CD4-positive, alpha-beta T cell (primary cell): ENCODE results near the gene VIPR1. TPM values are rescaled to one million over a fixed set of nuclear protein-coding genes. Genes with fewer than 3 reads are reported as not detected.

Experiments
- ATAC-seq: fragments of 200-7000 bp; cut with Tn5 transposase; one replicate; pipeline ENCODE4 v1.10.0; 2022; ENCODE audit warnings: mild to moderate bottlenecking; ENCODE audit not compliant: poor library complexity
- CTCF ChIA-PET: fragments of 350-600 bp; sonication (Branson Sonifier 250); formaldehyde crosslinking; loops from one replicate; lab custom pipeline; 2021; ENCODE audit warnings: antibody characterized with exemption, inconsistent platforms; lab: Charles Lee
- POLR2A ChIA-PET: fragments of 350-600 bp; sonication (Branson Sonifier 250); formaldehyde crosslinking; loops from one replicate; lab custom pipeline; 2021; ENCODE audit warnings: antibody characterized with exemption, inconsistent platforms; lab: Charles Lee
- DNase-seq, 14 experiments: peaks; one replicate each; pipeline ENCODE4 v3.0.0-alpha.2; 2013 to 2020; ENCODE audit warnings: mixed read lengths in 2 of 14
- H3K27ac ChIP-seq, 2 donors: one replicate each; pipeline versions ENCODE4 v1.5.1 to v1.7.0; 2013; ENCODE audit warnings: low read length in 2 of 2, low read depth in 1 of 2, mild to moderate bottlenecking in 1 of 2
- H3K27me3 ChIP-seq, 2 experiments: 1 replicate in 1 of 2; 2 replicates in 1 of 2; pipeline versions ENCODE4 v1.6.1 to v1.7.0; 2013; ENCODE audit warnings: low read length in 2 of 2, control low read depth in 1 of 2, mild to moderate bottlenecking in 1 of 2, moderate library complexity in 1 of 2; ENCODE audit not compliant: insufficient read depth in 2 of 2, control insufficient read depth in 1 of 2
- H3K36me3 ChIP-seq: one replicate; pipeline ENCODE4 v1.6.1; 2013; ENCODE audit warnings: low read length, control low read depth; ENCODE audit not compliant: insufficient read depth
- H3K4me1 ChIP-seq: one replicate; pipeline ENCODE4 v1.6.1; 2013; ENCODE audit warnings: low read length, control low read depth; ENCODE audit not compliant: insufficient read depth
- H3K4me3 ChIP-seq: one replicate; pipeline ENCODE4 v1.5.1; 2013; ENCODE audit warnings: mild to moderate bottlenecking, low read length, moderate library complexity
- H3K9me3 ChIP-seq, 2 experiments: 1 replicate in 1 of 2; 2 replicates in 1 of 2; pipeline versions ENCODE4 v1.6.1 to v1.7.0; 2013; ENCODE audit warnings: low read length in 2 of 2, mild to moderate bottlenecking in 2 of 2, control low read depth in 1 of 2, moderate library complexity in 1 of 2; ENCODE audit not compliant: control insufficient read depth in 1 of 2, insufficient read depth in 1 of 2
- H3K27ac Mint-ChIP-seq: one replicate; pipeline ENCODE4 v1.8.0; 2020; ENCODE audit warnings: mixed read lengths
- H3K27me3 Mint-ChIP-seq: one replicate; pipeline ENCODE4 v1.8.0; 2021; ENCODE audit warnings: mixed read lengths
- H3K36me3 Mint-ChIP-seq: one replicate; pipeline ENCODE4 v1.8.0; 2021; ENCODE audit warnings: low read depth, mixed read lengths
- H3K4me1 Mint-ChIP-seq: one replicate; pipeline ENCODE4 v1.8.0; 2021; ENCODE audit warnings: low read depth, mixed read lengths
- H3K4me3 Mint-ChIP-seq: one replicate; pipeline ENCODE4 v1.8.0; 2020; ENCODE audit warnings: mild to moderate bottlenecking, mixed read lengths
- H3K9me3 Mint-ChIP-seq: one replicate; pipeline ENCODE4 v1.8.0; 2020; ENCODE audit warnings: mixed read lengths
- CTCF ChIP-seq: fragments of 200-600 bp; IDR thresholded peaks from one replicate; pipeline ENCODE4 v1.8.0; 2022; ENCODE audit warnings: antibody characterized with exemption, mild to moderate bottlenecking
- intact Hi-C, 2 experiments: fragments of 100-400 bp; cut with DNase I in 1 of 2; cut with micrococcal nuclease in 1 of 2; formaldehyde crosslinking; loops; one replicate each; pipeline versions ENCODE4 v1.15.1 to v1.9.0; 2023 to 2025; cut with DNase I, micrococcal nuclease
- total RNA-seq, 174 experiments: library from RNA in 2 of 174; stranded (reverse) in 2 of 174; gene quantifications; one replicate each; pipeline ENCODE4 v1.2.3 and lab custom pipeline; 2021 to 2026

Gene VIPR1
- total RNA-seq, 2 experiments from 2014 or later, result 66.8 to 67.6 TPM

- DNase-seq (no peak), ATAC-seq (no peak)
- Histone ChIP-seq H3K27ac (no peak overlapping the region), H3K9me3 (no peaks in the 10 kb centered on the region), H3K27me3 (no peaks in the 10 kb centered on the region), H3K4me3 (no peak overlapping the region), H3K4me1 (peaks cover 8% of the 10 kb centered on the region), H3K36me3 (peaks cover 11% of the 10 kb centered on the region)
- Mint-ChIP-seq H3K9me3 (no peaks in the 10 kb centered on the region), H3K4me3 (no peak overlapping the region), H3K27ac (no peak overlapping the region), H3K36me3 (peaks cover 36% of the 10 kb centered on the region), H3K4me1 (peaks cover 8% of the 10 kb centered on the region), H3K27me3 (no peaks in the 10 kb centered on the region)
- ChIA-PET CTCF (interaction anchor here (0.7 to 4.9 kb wide), 7 partner anchors 15 to 66 kb away, joined by 3 to 31 read pairs (median 4); partner anchors contain the start of gene VIPR1), POLR2A (interaction anchor here (1.8 kb wide), 1 partner anchor 44 kb away, joined by 10 read pairs; the partner anchor contains the start of gene VIPR1)
- intact Hi-C loops, result loop anchor here (1.0 to 5.0 kb wide), 2 partner anchors 299 kb away; no protein-coding TSS in a partner anchor
- TF ChIP-seq CTCF, result no peak
Measured at GRCh38 chr3:42546691-42547213, 44.3 kb downstream of the VIPR1 start.

- DNase-seq (peak; percentile 44 to 83 (median 64)), ATAC-seq (peak; percentile 79)
- CTCF ChIA-PET, result interaction anchor here (0.7 to 4.9 kb wide), 8 partner anchors 11 to 66 kb away, joined by 3 to 31 read pairs (median 4); partner anchors contain the start of gene VIPR1
- Histone ChIP-seq H3K9me3 (no peaks in the 10 kb centered on the region), H3K4me3 (no peak overlapping the region), H3K36me3 (peaks cover 11% of the 10 kb centered on the region), H3K4me1 (peaks cover 8% of the 10 kb centered on the region), H3K27ac (no peak overlapping the region), H3K27me3 (no peaks in the 10 kb centered on the region)
- TF ChIP-seq CTCF, result peak; percentile 98
- intact Hi-C loops, result loop anchor here (1.0 to 5.0 kb wide), 2 partner anchors 300 kb away; no protein-coding TSS in a partner anchor
- peaks cover 8% of the 10 kb centered on the region for H3K4me1 Mint-ChIP-seq
- no peaks in the 10 kb centered on the region for H3K9me3 Mint-ChIP-seq
- no peak overlapping the region for H3K4me3 Mint-ChIP-seq
- POLR2A ChIA-PET, result interaction anchor here (1.8 kb wide), 1 partner anchor 45 kb away, joined by 10 read pairs; the partner anchor contains the start of gene VIPR1
- peaks cover 42% of the 10 kb centered on the region for H3K36me3 Mint-ChIP-seq
- H3K27me3 Mint-ChIP-seq, result no peaks in the 10 kb centered on the region
- H3K27ac Mint-ChIP-seq, result no peak overlapping the region
Measured at GRCh38 chr3:42547401-42547945, 45.0 kb downstream of the VIPR1 start.

DNA sequence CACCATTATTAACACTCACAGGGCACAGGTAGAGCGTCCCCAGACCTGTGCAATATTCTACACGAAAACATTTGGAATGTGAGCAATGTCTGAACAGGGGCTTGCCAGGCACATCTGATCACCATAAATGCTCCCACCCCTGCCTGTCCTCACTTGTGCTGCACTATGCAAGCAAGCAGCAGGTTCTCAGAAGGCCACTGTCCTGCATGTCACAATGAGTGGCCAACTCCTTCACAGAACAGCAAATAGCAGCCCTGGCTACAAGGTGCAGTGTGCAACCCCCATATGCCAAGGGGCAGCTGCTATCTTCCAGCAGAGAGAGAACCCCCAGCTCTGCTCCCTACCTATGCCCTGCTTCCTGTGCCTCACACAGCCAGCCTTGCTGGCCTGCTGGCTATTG lies 46.7 kb downstream of the VIPR1 start:
- H3K27me3 Mint-ChIP-seq, result no peaks in the 10 kb centered on the region
- H3K9me3 ChIP-seq, result no peaks in the 10 kb centered on the region
- peaks cover 26% of the 10 kb centered on the region for H3K36me3 ChIP-seq
- H3K27ac ChIP-seq, result no peak overlapping the region
- DNase-seq (no peak), ATAC-seq (no peak)
- peaks cover 56% of the 10 kb centered on the region for H3K36me3 Mint-ChIP-seq
- ChIA-PET CTCF (interaction anchor here (4.9 kb wide), 1 partner anchor 47 kb away, joined by 31 read pairs; the partner anchor contains the start of gene VIPR1), POLR2A (no interaction called here)
- peaks cover 21% of the 10 kb centered on the region for H3K4me1 Mint-ChIP-seq
- no peak overlapping the region for H3K4me3 Mint-ChIP-seq
- H3K27ac Mint-ChIP-seq, result no peak overlapping the region
- H3K4me1 ChIP-seq, result peaks cover 14% of the 10 kb centered on the region
- intact Hi-C loops, result loop anchor here in 1 of 2 experiments (5.0 kb wide), 1 partner anchor 302 kb away; no protein-coding TSS in a partner anchor
- H3K4me3 ChIP-seq, result no peak overlapping the region
- H3K9me3 Mint-ChIP-seq, result no peaks in the 10 kb centered on the region
- TF ChIP-seq CTCF, result no peak
- H3K27me3 ChIP-seq, result no peaks in the 10 kb centered on the region
